Posterior cingulate gyrus (tissue), 11 donors: Measurements from ENCODE around the gene NOL6.
A peak's percentile ranks its signal among the peaks of the same experiment; 100 is the strongest.

ENCODE experiments used
- DNase-seq, 10 donors: peaks; one replicate each; pipeline versions ENCODE4 v3.0.0 to v3.0.0-alpha.2; 2020 to 2021; ENCODE audit warnings: mixed read lengths in 3 of 10
- intact Hi-C: fragments of 100-400 bp; cut with DNase I; formaldehyde crosslinking; loops from one replicate; pipeline ENCODE4 v1.15.1; 2023

NOL6 gene

GRCh38 chr9:33475357-33475756 lies 1.6 kb upstream of the NOL6 start:
- no peak for DNase-seq
- intact Hi-C loops, result loop anchor here (10.0 kb wide), 1 partner anchor 181 kb away; the partner anchor contains the start of gene NFX1

GRCh38 chr9:33472881-33473615 lies 676 bp downstream of the NOL6 start:
- DNase-seq, result peak in 2 of 10 donors; percentile 2 to 57
- intact Hi-C loops, result loop anchor here (2.0 to 10.0 kb wide), 2 partner anchors 38 to 178 kb away; partner anchors contain the start of gene NFX1

- intact Hi-C loops, result loop anchor here (2.0 to 10.0 kb wide), 2 partner anchors 38 to 178 kb away; partner anchors contain the start of gene NFX1
- DNase-seq, result peak in 2 of 10 donors; percentile 1 to 54
These were observed 1.4 kb downstream of the NOL6 start for GRCh38 chr9:33472171-33472880.

- DNase-seq, result no peak
- intact Hi-C loops, result loop anchor here (10.0 kb wide), 1 partner anchor 177 kb away; the partner anchor contains the start of gene NFX1
These were observed 2.4 kb downstream of the NOL6 start for GRCh38 chr9:33471361-33471760.

GRCh38 chr9:33469891-33470290 lies 3.8 kb downstream of the NOL6 start:
- DNase-seq, result peak in 1 of 10 donors; percentile 31
- intact Hi-C loops, result loop anchor here (10.0 kb wide), 2 partner anchors 95 to 175 kb away; partner anchors contain the start of gene NFX1

- intact Hi-C loops, result loop anchor here (10.0 kb wide), 1 partner anchor 94 kb away; no protein-coding TSS in a partner anchor
- DNase-seq, result peak in 2 of 10 donors; percentile 48 to 63
These were observed 4.7 kb downstream of the NOL6 start for GRCh38 chr9:33468797-33469621.

- peak in 2 of 10 donors; percentile 42 to 61 for DNase-seq
- intact Hi-C loops, result loop anchor here (10.0 kb wide), 1 partner anchor 93 kb away; no protein-coding TSS in a partner anchor
These were observed 5.5 kb downstream of the NOL6 start for GRCh38 chr9:33468215-33468730.

- intact Hi-C loops, result loop anchor here (10.0 kb wide), 1 partner anchor 93 kb away; no protein-coding TSS in a partner anchor
- DNase-seq, result peak in 2 of 10 donors; percentile 42 to 76
These were observed 6.2 kb downstream of the NOL6 start for GRCh38 chr9:33467526-33467925.

GRCh38 chr9:33466565-33467495 lies 6.9 kb downstream of the NOL6 start:
- peak; percentile 38 to 95 (median 66) for DNase-seq
- intact Hi-C loops, result loop anchor here (10.0 kb wide), 1 partner anchor 92 kb away; no protein-coding TSS in a partner anchor

GRCh38 chr9:33465596-33466564 lies 7.8 kb downstream of the NOL6 start:
- intact Hi-C loops, result loop anchor here (10.0 kb wide), 1 partner anchor 91 kb away; no protein-coding TSS in a partner anchor

GRCh38 chr9:33465096-33465495 lies 8.6 kb downstream of the NOL6 start:
- intact Hi-C loops, result loop anchor here (10.0 kb wide), 1 partner anchor 90 kb away; no protein-coding TSS in a partner anchor
- DNase-seq, result peak in 2 of 10 donors; percentile 27 to 41

More at GRCh38 chr9:33465596-33466564, 7.8 kb downstream of the NOL6 start:
- DNase-seq, result peak in 2 of 10 donors; percentile 54 to 74

GRCh38 chr9:33464045-33464636 lies 9.6 kb downstream of the NOL6 start:
- intact Hi-C loops, result loop anchor here (10.0 kb wide), 1 partner anchor 89 kb away; no protein-coding TSS in a partner anchor

GRCh38 chr9:33463151-33463550 lies 10.6 kb downstream of the NOL6 start:
- DNase-seq, result peak in 1 of 10 donors; percentile 40
- intact Hi-C loops, result loop anchor here (10.0 kb wide), 1 partner anchor 88 kb away; no protein-coding TSS in a partner anchor

More at GRCh38 chr9:33464045-33464636, 9.6 kb downstream of the NOL6 start:
- DNase-seq, result peak in 2 of 10 donors; percentile 28 to 75

- no peak for DNase-seq
- intact Hi-C loops, result loop anchor here (10.0 kb wide), 1 partner anchor 87 kb away; no protein-coding TSS in a partner anchor
These were observed 12.2 kb downstream of the NOL6 start for GRCh38 chr9:33461492-33461891.

GRCh38 chr9:33460854-33461253 lies 12.9 kb downstream of the NOL6 start:
- intact Hi-C loops, result loop anchor here (10.0 kb wide), 1 partner anchor 86 kb away; no protein-coding TSS in a partner anchor
- no peak for DNase-seq

GRCh38 chr9:33459115-33459514 lies 14.6 kb downstream of the NOL6 start:
- DNase-seq, result no peak
- intact Hi-C loops, result no loop called here

GRCh38 chr9:33458444-33458843 lies 15.3 kb downstream of the NOL6 start:
- no peak for DNase-seq
- intact Hi-C loops, result no loop called here
